Smooth muscle cell (in vitro differentiated cells): Measurements from ENCODE around the gene EIF4A2. TPM values are rescaled to one million over a fixed set of nuclear protein-coding genes. Genes with fewer than 3 reads are reported as not detected.

Experiments used
- microRNA counts: library from miRNA; unstranded; fragments of <30 nt; microRNA quantifications from one replicate; lab custom pipeline; 2016
- microRNA-seq: library from miRNA; unstranded; fragments of <30 nt; microRNA quantifications from one replicate; pipeline ENCODE4, GENCODE V29; 2016; ENCODE audit warnings: borderline number of aligned reads
- polyA plus RNA-seq: library from polyadenylated mRNA; unstranded; fragments of >200 nt; fragmentation: Nextera tagmentation; extraction: Ambion mirVana; gene quantifications from 2 replicates; pipeline ENCODE4 v1.2.1, GENCODE V29; 2016
- small RNA-seq: library from RNA; depleted of rRNA; stranded (forward); fragments of <200 nt; gene quantifications from one replicate; pipeline ENCODE3, GENCODE V24; 2014
- total RNA-seq: library from RNA; depleted of rRNA; stranded (reverse); fragments of >200 nt; gene quantifications from 2 replicates; pipeline ENCODE4 v1.2.3, GENCODE V29; 2014

The EIF4A2 gene
- total and polyA plus RNA-seq, 2 experiments from 2014 or later: 94.8 to 438 TPM

MicroRNA genes within 50 kb of the gene (microRNA counts, 767-probe panel; counts per million panel counts)
- microRNA hsa-miR-1248 (lab: Ali Mortazavi, UCI): 183 counts per million

Small RNA genes lying within 50 kb of the gene (microRNA-seq; reads per million reads assigned to microRNA genes)
- gene MIR1248: 17.5 reads per million, percentile 24 among the genes with 10 or more reads in this experiment

Small RNA genes lying within 50 kb of the gene (small RNA-seq; reads per million reads assigned to genes)
- gene RF00092 (not detected), gene RNU6-1105P (not detected), gene SNORA4 (not detected), gene SNORA63 (not detected), gene SNORA81 (not detected), gene SNORD2 (not detected)

Other genes starting within 250 kb of the EIF4A2 start
- 5.5 and 9.2 TPM in 2 replicates for gene CRYGS, start 239.2 kb upstream of the EIF4A2 start, total RNA-seq
- gene CRYGS, start 239.2 kb upstream of the EIF4A2 start, polyA plus RNA-seq: 6.6 and 13.5 TPM in 2 replicates
- 12.2 and 15.2 TPM in 2 replicates for gene TBCCD1, start 216.2 kb upstream of the EIF4A2 start, total RNA-seq
- 15.5 and 19.5 TPM in 2 replicates for gene TBCCD1, start 216.2 kb upstream of the EIF4A2 start, polyA plus RNA-seq
- gene DNAJB11, start 212.9 kb upstream of the EIF4A2 start, total RNA-seq: 103 and 115 TPM in 2 replicates
- gene DNAJB11, start 212.9 kb upstream of the EIF4A2 start, polyA plus RNA-seq: 136 and 138 TPM in 2 replicates
- 0.18 TPM in 1 of 2 replicates, not detected in the other for gene AHSG, start 170.5 kb upstream of the EIF4A2 start, total RNA-seq
- gene AHSG, start 170.5 kb upstream of the EIF4A2 start, polyA plus RNA-seq: 0.16 and 0.26 TPM in 2 replicates
- 1.9 TPM in 1 of 2 replicates, not detected in the other for gene FETUB, start 143.2 kb upstream of the EIF4A2 start, total RNA-seq
- not detected in 2 replicates for gene FETUB, start 143.2 kb upstream of the EIF4A2 start, polyA plus RNA-seq
- not detected in 2 replicates for gene HRG, start 117.6 kb upstream of the EIF4A2 start, total RNA-seq
- gene HRG, start 117.6 kb upstream of the EIF4A2 start, polyA plus RNA-seq: not detected in 2 replicates
- gene KNG1, start 66.2 kb upstream of the EIF4A2 start, total RNA-seq: not detected in 2 replicates
- gene KNG1, start 66.2 kb upstream of the EIF4A2 start, polyA plus RNA-seq: not detected in 2 replicates
- 36.4 and 45.5 TPM in 2 replicates for gene RFC4, start 22.9 kb downstream of the EIF4A2 start, total RNA-seq
- gene RFC4, start 22.9 kb downstream of the EIF4A2 start, polyA plus RNA-seq: 24.8 and 27.8 TPM in 2 replicates
- not detected in 2 replicates for gene ADIPOQ, start 59.1 kb downstream of the EIF4A2 start, total RNA-seq
- not detected in 2 replicates for gene ADIPOQ, start 59.1 kb downstream of the EIF4A2 start, polyA plus RNA-seq
- 5.8 and 8.9 TPM in 2 replicates for gene ST6GAL1, start 146.9 kb downstream of the EIF4A2 start, total RNA-seq
- 1.5 and 3.5 TPM in 2 replicates for gene ST6GAL1, start 146.9 kb downstream of the EIF4A2 start, polyA plus RNA-seq